ENCODE data around the gene PON2.
"Not testable (repeated sequence)": the region's sequence is repeated elsewhere in the genome, so short reads cannot be mapped to it uniquely, and the experiment has no call there.

Gene PON2

GRCh38 chr7:95434557-95435421 is at the start of gene PON2:
TSS of gene PON2 (minus strand) at chr7:95435028. CDS start at chr7:95434951, 77 bp downstream.
- DNase-seq (ENCODE audit: low read depth in 2 of 2), result no peak

GRCh38 chr7:95482424-95482823 is 47.6 kb upstream of the PON2 start:
- no peak for DNase-seq (ENCODE audit: low read depth in 2 of 2)

- DNase-seq (ENCODE audit: low read depth in 2 of 2), result no peak
These were observed 46.7 kb upstream of the PON2 start for GRCh38 chr7:95481271-95482165.

DNA sequence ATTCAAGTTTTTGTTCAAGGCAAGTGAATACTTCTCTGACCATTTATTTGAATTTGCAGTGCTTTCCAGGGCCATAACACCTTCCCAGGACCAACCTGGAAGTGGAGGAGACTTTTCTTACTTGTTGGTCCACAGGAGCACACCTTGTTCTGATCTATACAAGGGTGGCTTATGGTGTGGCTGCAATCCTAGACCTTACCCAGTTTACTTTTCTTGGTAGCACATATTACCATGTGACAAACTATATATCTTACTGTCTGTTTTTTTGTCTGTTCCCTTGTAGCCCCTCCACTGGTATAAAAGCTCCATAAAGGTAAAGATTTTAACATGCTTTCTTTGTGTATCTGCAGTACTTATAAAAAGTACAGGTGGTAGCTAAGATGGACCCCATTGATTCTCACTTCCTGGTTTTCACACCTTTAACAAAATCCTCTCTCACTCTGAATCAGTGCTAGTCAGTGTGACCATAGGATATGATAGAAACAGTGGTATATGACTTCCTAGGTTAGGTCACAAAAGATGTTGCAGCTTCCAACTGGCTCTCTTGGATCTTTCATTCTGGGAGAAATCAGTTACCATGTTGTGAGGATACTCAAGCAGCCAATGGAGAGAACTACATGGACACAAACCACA is 45.3 kb upstream of the PON2 start:
- DNase-seq (ENCODE audit: low read depth in 2 of 2), result no peak

DNA sequence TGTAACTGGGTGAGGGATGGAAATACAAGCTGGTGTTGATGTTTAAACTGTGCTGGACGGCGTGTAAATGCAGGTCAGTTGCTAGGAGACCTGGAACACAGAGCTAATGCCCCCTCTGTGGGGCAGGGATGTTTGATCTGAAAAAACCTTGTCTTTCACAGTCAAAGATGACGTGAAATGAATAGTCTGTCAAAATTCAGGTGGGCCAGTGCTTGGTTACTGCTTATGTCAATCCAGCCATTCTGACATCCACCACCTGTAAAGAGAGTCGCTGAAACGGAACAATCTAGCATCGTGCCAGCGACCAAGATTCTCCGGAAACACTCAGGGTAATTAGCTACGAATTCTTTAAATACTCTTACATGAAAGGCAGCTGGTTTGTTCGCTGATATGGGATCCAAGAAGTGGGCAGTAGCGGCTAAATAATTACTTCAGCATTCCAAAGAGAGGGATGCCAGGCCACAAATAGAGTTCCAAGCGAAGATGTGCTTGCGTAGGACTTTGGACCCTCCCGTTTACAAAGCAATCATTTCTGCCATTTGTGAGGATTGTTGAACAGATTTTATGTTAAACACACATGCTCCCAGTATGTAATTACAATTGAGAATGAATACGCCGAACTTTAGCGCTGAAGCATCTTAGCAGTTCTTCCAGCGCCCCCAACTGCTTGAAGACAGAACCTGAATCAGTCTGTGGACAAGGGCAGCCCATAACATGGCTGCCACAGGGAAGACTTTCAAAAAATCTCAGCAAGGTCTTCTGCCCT is 43.6 kb upstream of the PON2 start:
- DNase-seq (ENCODE audit: low read depth in 2 of 2), result no peak

- DNase-seq (ENCODE audit: low read depth in 2 of 2), result no peak
These were observed 42.2 kb upstream of the PON2 start for GRCh38 chr7:95476904-95477594.

DNA sequence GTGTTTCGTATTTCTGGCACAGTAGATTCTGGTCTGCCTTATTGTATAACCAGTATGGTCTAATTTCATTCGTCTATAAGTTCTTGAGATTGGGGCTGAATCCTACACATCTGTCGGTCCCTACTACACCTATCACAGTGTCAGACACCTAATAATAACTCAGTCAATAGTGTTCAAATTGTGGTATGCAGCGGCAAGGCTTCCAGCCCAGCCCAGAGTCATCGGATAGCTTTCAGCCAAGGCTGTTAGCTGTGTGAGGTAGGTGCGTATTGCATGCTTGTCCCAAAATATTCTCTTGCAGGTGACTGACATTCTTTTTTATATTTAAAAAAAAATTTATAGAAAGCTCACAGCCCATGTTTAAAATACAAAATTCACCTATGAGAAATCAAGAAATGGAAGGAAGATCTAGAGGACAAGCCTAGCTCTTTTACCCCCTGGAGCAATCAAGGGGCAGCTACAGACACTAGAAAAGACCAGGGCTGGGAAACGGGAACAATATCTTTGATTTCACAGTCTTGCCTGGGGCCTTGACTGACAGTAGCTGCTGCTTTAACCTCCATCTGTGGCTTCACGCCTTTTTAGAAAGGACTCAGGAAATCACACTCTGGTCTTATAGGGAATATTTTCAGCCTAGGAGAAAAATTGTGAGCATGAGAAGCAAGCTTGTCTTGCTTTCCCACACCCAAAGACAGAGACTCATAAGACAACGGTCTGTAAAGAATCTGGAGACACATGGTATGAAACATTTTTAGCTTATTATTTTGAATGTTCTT is 41.4 kb upstream of the PON2 start:
- no peak for DNase-seq (ENCODE audit: low read depth in 2 of 2)

- no peak for DNase-seq (ENCODE audit: low read depth in 2 of 2)
These were observed 38.6 kb upstream of the PON2 start for GRCh38 chr7:95473276-95473985.

- no peak for DNase-seq (ENCODE audit: low read depth in 2 of 2)
These were observed 37.8 kb upstream of the PON2 start for GRCh38 chr7:95472581-95473161.

DNA sequence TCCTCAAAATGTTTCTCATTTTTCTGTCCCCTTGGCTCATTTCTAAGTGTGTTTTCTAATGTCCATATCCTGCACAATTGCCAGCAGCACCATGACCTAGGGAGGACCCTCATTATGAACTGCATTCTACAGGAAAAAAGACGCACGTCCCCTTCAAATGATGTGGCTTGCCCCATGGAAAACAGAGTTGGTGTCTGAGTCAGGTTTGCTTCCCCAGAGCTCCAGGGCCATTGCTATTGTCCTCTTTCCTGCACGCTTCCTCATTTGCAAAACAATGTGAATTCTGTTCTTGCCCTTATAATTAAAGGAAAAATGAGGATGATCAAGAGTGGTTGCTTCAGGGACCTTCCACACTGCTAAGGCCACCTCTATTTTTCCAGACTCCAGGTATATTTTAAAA is 36.2 kb upstream of the PON2 start:
- DNase-seq (ENCODE audit: low read depth in 2 of 2), result no peak

DNA sequence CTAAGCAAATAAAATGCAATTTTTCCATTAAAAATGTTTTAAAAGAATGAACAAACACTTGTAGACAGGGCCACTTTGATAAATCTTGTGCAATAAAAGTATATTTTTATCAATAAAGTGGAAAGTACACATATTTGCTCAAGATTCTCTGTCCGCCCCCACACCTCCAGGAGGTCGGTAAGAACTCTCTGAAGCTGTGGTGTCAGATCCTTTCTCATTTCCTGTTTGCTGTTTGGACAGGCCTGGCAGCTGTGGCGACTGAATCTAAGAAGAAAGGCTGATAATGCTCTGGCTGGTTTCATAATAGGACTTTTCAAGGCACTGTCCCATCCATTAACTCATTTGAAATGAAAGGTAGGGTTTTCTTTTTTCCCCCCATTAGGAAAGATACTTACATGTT is 35.6 kb upstream of the PON2 start:
- no peak for DNase-seq (ENCODE audit: low read depth in 2 of 2)

GRCh38 chr7:95469848-95470247 is 35.0 kb upstream of the PON2 start:
- no peak for DNase-seq (ENCODE audit: low read depth in 2 of 2)

- DNase-seq (ENCODE audit: low read depth in 2 of 2), result no peak
These were observed 34.4 kb upstream of the PON2 start for GRCh38 chr7:95469187-95469586.

GRCh38 chr7:95467912-95468607 is 33.2 kb upstream of the PON2 start:
- DNase-seq (ENCODE audit: low read depth in 2 of 2), result no peak

DNA sequence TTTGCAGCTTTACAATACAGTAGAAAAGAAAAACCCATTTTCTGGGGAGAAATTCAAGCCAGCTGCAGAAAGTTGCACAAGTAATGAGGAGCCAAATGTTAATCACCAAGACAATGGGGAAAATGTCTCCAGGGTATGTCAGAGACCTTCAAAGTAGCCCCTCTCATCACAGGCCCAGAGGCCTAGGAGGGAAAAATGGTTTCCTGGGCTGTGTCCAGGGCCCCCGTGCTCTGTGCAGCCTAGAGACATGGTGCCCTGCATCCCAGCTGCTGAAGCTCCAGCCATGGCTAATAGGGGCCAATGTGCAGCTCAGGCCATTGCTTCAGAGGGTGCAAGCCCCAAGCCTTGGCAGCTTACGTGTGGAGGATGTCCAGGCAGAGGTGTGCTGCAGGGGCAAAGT is 25.8 kb upstream of the PON2 start:
- DNase-seq (ENCODE audit: low read depth in 2 of 2), result not testable (repeated sequence)

DNA sequence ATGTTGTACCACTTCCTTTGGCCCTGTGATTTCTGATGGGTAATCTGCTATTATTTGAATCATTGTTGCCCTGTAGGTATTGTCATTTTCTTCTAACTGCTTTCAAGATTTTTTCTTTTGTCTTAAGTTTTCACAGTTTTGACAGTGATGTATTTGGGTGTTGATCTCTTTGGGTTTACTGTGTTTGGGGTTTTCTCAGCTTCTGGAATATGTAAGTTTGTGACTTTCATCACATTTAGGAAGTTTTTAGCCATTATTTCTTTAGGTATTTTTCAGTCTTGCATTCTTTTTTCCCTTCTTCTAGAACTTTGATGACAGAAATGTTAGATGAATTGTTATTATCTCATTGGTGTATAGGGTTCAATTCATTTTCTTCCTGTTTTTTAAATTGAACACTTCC is 23.1 kb upstream of the PON2 start:
- DNase-seq (ENCODE audit: low read depth in 2 of 2), result no peak

GRCh38 chr7:95454438-95455045 is 19.7 kb upstream of the PON2 start:
- DNase-seq (ENCODE audit: low read depth in 2 of 2), result no peak

DNA sequence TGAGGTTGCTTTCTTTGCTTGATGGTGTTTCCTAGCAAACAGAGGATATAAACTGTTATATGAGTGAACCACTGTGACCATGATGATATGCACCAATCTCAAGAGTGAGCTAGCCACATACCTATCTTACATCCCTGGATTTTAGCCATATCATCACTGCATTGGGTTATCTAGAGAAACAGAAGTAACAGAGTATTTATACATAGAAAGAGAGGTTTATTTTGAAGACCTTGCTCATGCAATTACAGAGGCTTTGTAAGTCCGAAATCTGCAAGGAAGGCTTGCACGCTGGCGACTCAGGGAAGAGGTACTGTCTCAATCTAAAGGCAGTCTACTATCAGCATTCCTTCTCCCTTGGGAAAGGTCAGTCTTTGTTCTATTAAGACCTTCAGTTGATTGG is 11.8 kb upstream of the PON2 start:
- DNase-seq (ENCODE audit: low read depth in 2 of 2), result no peak

Measured in stimulated activated CD4-positive, alpha-beta T cell treated with anti-CD3 and anti-CD28 coated beads, Interleukin-1b, Interleukin-23, amount 100 ng/mL, for 1 hour (primary cell).